OCI-LY1 (cell line): ENCODE data around the gene ATP2A2.

ENCODE experiments used
- CTCF ChIP-seq: fragments of 200-600 bp; sonication (generic), shearing (Covaris generic); IDR thresholded peaks from 2 replicates; pipeline ENCODE4 v1.5.1; 2017; ENCODE audit warnings: mild to moderate bottlenecking, antibody characterized with exemption, low read length, moderate library complexity, mixed read lengths
- EZH2 ChIP-seq: fragments of 200-600 bp; sonication (generic), shearing (Covaris generic); IDR thresholded peaks from 2 replicates; pipeline ENCODE4 v1.8.0; 2017; ENCODE audit warnings: borderline replicate concordance, mixed run types, mild to moderate bottlenecking, antibody characterized with exemption, low read length, moderate library complexity, mixed read lengths

- TF ChIP-seq EZH2 (no peak), CTCF (no peak)
Observed at GRCh38 chr12:110289711-110290078, 8.6 kb downstream of the ATP2A2 start.
